ENCODE data around the gene NCOR2. TPM values are rescaled to one million over a fixed set of nuclear protein-coding genes. Genes with fewer than 3 reads are reported as not detected.

NCOR2 gene
- total and polyA plus RNA-seq, 2 of the 8 experiments (the other 6 are each of a cell fraction or from before 2014, with no cell fraction given): 14.8 to 275 TPM

GRCh38 chr12:124608450-124608870 is 41.0 kb upstream of the NCOR2 start:
- H3K23ac ChIP-seq (ENCODE audit: insufficient read length): no peak overlapping the region
- no peak overlapping the region for H4K8ac ChIP-seq (ENCODE audit: extremely low read depth, insufficient read depth, low read length)
- no peak for FAIRE-seq
- DNase-seq (ENCODE audit: low read depth in 1 of 2, low spot score in 2 of 2): no peak
- no peak overlapping the region for H3K4ac ChIP-seq (replicated peaks; ENCODE audit: insufficient read length, low read depth, low read length)
- H3K4me1 ChIP-seq (replicated peaks in 1 of 4; ENCODE audit: control insufficient read depth in 3 of 4, insufficient read depth in 4 of 4, low read length in 3 of 4): peaks cover 0 to 9% (median 5%) of the 10 kb centered on the region in 4 experiments; a peak in 5 of 7 replicates
- peak overlapping the region; percentile 82; the same call in 1 of the 2 replicates for H2BK12ac ChIP-seq (ENCODE audit: low read depth, low read length)
- no peaks in the 10 kb centered on the region for H3K36me3 ChIP-seq (ENCODE audit: control insufficient read depth in 2 of 4, insufficient read depth in 4 of 4, low read length in 3 of 4)
- no peak overlapping the region for H2BK5ac ChIP-seq (ENCODE audit: low read depth, low read length)
- H3K4me2 ChIP-seq (ENCODE audit: insufficient read depth in 1 of 2, low read depth in 2 of 2, low read length in 2 of 2): no peak overlapping the region
- H3K79me1 ChIP-seq (ENCODE audit: low read depth, low read length): no peaks in the 10 kb centered on the region
- no peak overlapping the region for H3K9ac ChIP-seq (replicated peaks in 1 of 4; ENCODE audit: extremely low read depth in 1 of 4, low read depth in 3 of 4, low read length in 3 of 4)
- WGBS, 2 experiments (ENCODE audit: extremely low coverage in 1 of 2, insufficient coverage in 1 of 2, insufficient read length in 1 of 2, insufficient replicate concordance in 2 of 2, low coverage in 1 of 2, low lambda C conversion rate in 2 of 2, missing lambda C conversion rate in 1 of 2): 84% methylated on average over 10 of the region's 10 CpGs; no CpG with 5 or more reads in 1 of the 2 experiments
- no peak overlapping the region for H4K5ac ChIP-seq (ENCODE audit: insufficient read length, low read depth, low read length)
- no peak overlapping the region for H3K27ac ChIP-seq (ENCODE audit: low read depth, low read length)
- no peak overlapping the region for H3K56ac ChIP-seq (replicated peaks; ENCODE audit: insufficient read length, low read depth, low read length)
- H3K27me3 ChIP-seq (replicated peaks in 1 of 4; ENCODE audit: control insufficient read depth in 3 of 4, extremely low read depth in 1 of 4, insufficient read depth in 3 of 4, low read length in 3 of 4): 0 out of 7 replicates have a peak, but pooled peaks cover 0 to 2% (median 0%) of the 10 kb centered on the region in 4 experiments
- no peak overlapping the region for H2AK5ac ChIP-seq (ENCODE audit: low read depth, low read length)
- no peaks in the 10 kb centered on the region for H3K23me2 ChIP-seq (ENCODE audit: low read depth, low read length)
- no peaks in the 10 kb centered on the region for H3K9me3 ChIP-seq (ENCODE audit: insufficient read depth in 2 of 2, low read depth in 1 of 2, low read length in 1 of 2)
- no peak overlapping the region for H2AFZ ChIP-seq (ENCODE audit: low read length)
- 0 out of 2 replicates have a peak overlapping the region, but pooled peaks have one; percentile 2 for H2BK20ac ChIP-seq (ENCODE audit: low read length)
- H3K18ac ChIP-seq (ENCODE audit: extremely low read depth, low read length): no peak overlapping the region
- ChIA-PET CTCF (ENCODE audit: partially characterized antibody) (interaction anchor here (2.0 kb wide), 1 partner anchor 9 kb away, joined by 4 read pairs; no protein-coding TSS in a partner anchor), POLR2A (ENCODE audit: partially characterized antibody) (no interaction called here)
- no peaks in the 10 kb centered on the region for H4K20me1 ChIP-seq (replicated peaks in 1 of 2; ENCODE audit: control insufficient read depth in 1 of 2, insufficient read depth in 2 of 2, low read length in 2 of 2)
- H3K79me2 ChIP-seq (ENCODE audit: control insufficient read depth in 1 of 2, insufficient read depth in 2 of 2, low read length in 2 of 2): no peaks in the 10 kb centered on the region
- H2BK120ac ChIP-seq (replicated peaks; ENCODE audit: low read depth, low read length): peak overlapping the region; percentile 15
- no peak overlapping the region for H3K14ac ChIP-seq (ENCODE audit: insufficient read length)
- no peak overlapping the region for H3K4me3 ChIP-seq (ENCODE audit: extremely low read depth in 1 of 4, insufficient read depth in 2 of 4, low read depth in 3 of 4, low read length in 4 of 4)
- H2BK15ac ChIP-seq (ENCODE audit: low read length): no peak overlapping the region
- H4K91ac ChIP-seq (replicated peaks; ENCODE audit: insufficient read length, low read length): peak overlapping the region; percentile 17
- TF ChIP-seq EP300 (IDR thresholded peaks at IDR 0.05; ENCODE audit: borderline replicate concordance in 1 of 2, low read depth in 2 of 2, low read length in 2 of 2) (no peak), KDM1A (IDR thresholded peaks at IDR 0.05; ENCODE audit: borderline replicate concordance, low read length) (no peak), SRF (IDR thresholded peaks at IDR 0.05; ENCODE audit: low read depth, low read length) (no peak), SAP30 (IDR thresholded peaks at IDR 0.05; ENCODE audit: insufficient read depth, insufficient replicate concordance, low read length) (no peak), BCL11A (IDR thresholded peaks at IDR 0.05; ENCODE audit: low read depth in 2 of 2, low read length in 2 of 2) (no peak), HDAC6 (IDR thresholded peaks at IDR 0.05; ENCODE audit: low read depth, low read length) (no peak), CBX5 (IDR thresholded peaks at IDR 0.05; ENCODE audit: low read depth, low read length) (no peak), TAF7 (optimal IDR thresholded peaks at IDR 0.05; ENCODE audit: borderline replicate concordance, low read depth, low read length) (no peak), GTF2F1 (IDR thresholded peaks at IDR 0.05; ENCODE audit: borderline replicate concordance, low read depth, low read length) (no peak)
- TF ChIP-seq, protein P1, sequence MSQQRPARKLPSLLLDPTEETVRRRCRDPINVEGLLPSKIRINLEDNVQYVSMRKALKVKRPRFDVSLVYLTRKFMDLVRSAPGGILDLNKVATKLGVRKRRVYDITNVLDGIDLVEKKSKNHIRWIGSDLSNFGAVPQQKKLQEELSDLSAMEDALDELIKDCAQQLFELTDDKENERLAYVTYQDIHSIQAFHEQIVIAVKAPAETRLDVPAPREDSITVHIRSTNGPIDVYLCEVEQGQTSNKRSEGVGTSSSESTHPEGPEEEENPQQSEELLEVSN (IDR thresholded peaks at IDR 0.05): no peak
- TF ChIP-seq, protein P2, sequence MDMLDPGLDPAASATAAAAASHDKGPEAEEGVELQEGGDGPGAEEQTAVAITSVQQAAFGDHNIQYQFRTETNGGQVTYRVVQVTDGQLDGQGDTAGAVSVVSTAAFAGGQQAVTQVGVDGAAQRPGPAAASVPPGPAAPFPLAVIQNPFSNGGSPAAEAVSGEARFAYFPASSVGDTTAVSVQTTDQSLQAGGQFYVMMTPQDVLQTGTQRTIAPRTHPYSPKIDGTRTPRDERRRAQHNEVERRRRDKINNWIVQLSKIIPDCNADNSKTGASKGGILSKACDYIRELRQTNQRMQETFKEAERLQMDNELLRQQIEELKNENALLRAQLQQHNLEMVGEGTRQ (IDR thresholded peaks at IDR 0.05; ENCODE audit: low read length): no peak

All from H1 (cell line).